Endothelial cell of umbilical vein (primary cell): ENCODE results near the gene SULF2. TPM values are rescaled to one million over a fixed set of nuclear protein-coding genes. Genes with fewer than 3 reads are reported as not detected.

Experiments used
- BruUV-seq: library from RNA; stranded (reverse); fragments of 400-500 nt; replicated peaks from 2 replicates; lab custom pipeline; 2021; lab: Mats Ljungman, UMichigan
- CTCF ChIA-PET: fragments of 300-600, 350-600 bp; sonication (Branson Sonifier 250); formaldehyde crosslinking; loops from one replicate; lab custom pipeline; 2021; ENCODE audit warnings: antibody characterized with exemption, inconsistent platforms; lab: Charles Lee
- POLR2A ChIA-PET: fragments of 300-600, 350-600 bp; sonication (Branson Sonifier 250); formaldehyde crosslinking; loops from one replicate; lab custom pipeline; 2021; ENCODE audit warnings: antibody characterized with exemption, inconsistent platforms; lab: Charles Lee
- DNase-seq: peaks from one replicate; pipeline ENCODE4 v3.0.0-alpha.2; 2011; ENCODE audit warnings: low read depth, low spot score
- FAIRE-seq: peaks from 2 replicates; lab custom pipeline; 2011; peaks lifted over from hg19 to GRCh38; lab: Jason Lieb, UNC
- H2AFZ ChIP-seq: 2 replicates; pipeline ENCODE4 v1.6.0; 2012; ENCODE audit warnings: low read depth, low read length, control low read depth, inconsistent platforms
- H3K27ac ChIP-seq: 2 replicates; pipeline ENCODE4 v1.5.1; 2011; ENCODE audit warnings: low read depth, mild to moderate bottlenecking, control low read depth, low read length, moderate library complexity; ENCODE audit not compliant: insufficient read depth
- H3K27me3 ChIP-seq, 2 experiments: 2 replicates each; pipeline versions ENCODE4 v1.6.0 to v1.6.1; 2011; ENCODE audit warnings: low read length in 2 of 2, mixed read lengths in 1 of 2; ENCODE audit not compliant: control insufficient read depth in 2 of 2, insufficient read depth in 2 of 2
- H3K36me3 ChIP-seq, 2 experiments: 2 replicates in 1 of 2; 3 replicates in 1 of 2; pipeline ENCODE4 v1.5.1; 2011; ENCODE audit warnings: low read length in 2 of 2, mild to moderate bottlenecking in 1 of 2, moderate library complexity in 1 of 2; ENCODE audit not compliant: control insufficient read depth in 2 of 2, insufficient read depth in 2 of 2; ENCODE audit errors: extremely low read depth in 1 of 2
- H3K4me1 ChIP-seq: 3 replicates; pipeline ENCODE4 v1.5.1; 2011; ENCODE audit warnings: mild to moderate bottlenecking, low read length; ENCODE audit not compliant: control insufficient read depth, insufficient read depth; ENCODE audit errors: extremely low read depth
- H3K4me2 ChIP-seq: 2 replicates; pipeline ENCODE4 v1.6.1; 2011; ENCODE audit warnings: low read length, control low read depth, mixed read lengths; ENCODE audit not compliant: insufficient read depth
- H3K4me3 ChIP-seq, 3 experiments: fragments of 200-600 bp in 1 of 3; sonication (generic), shearing (Covaris generic) in 1 of 3; replicated peaks in 1 of 3; 2 replicates each; pipeline ENCODE4 v1.5.1; 2011 to 2016; ENCODE audit warnings: control low read depth in 3 of 3, low read length in 3 of 3, mild to moderate bottlenecking in 2 of 3, inconsistent platforms in 1 of 3, low read depth in 1 of 3, moderate library complexity in 1 of 3; ENCODE audit not compliant: insufficient read depth in 1 of 3
- H3K79me2 ChIP-seq: 2 replicates; pipeline ENCODE4 v1.6.0; 2012; ENCODE audit warnings: low read length, inconsistent platforms; ENCODE audit not compliant: control insufficient read depth, insufficient read depth
- H3K9ac ChIP-seq: replicated peaks from 2 replicates; pipeline ENCODE3; 2011; ENCODE audit warnings: low read length, control low read depth; ENCODE audit not compliant: insufficient read depth; ENCODE audit errors: extremely low read depth
- H3K9me1 ChIP-seq: replicated peaks from 3 replicates; pipeline ENCODE4 v1.6.0; 2011; ENCODE audit warnings: mild to moderate bottlenecking, low read length; ENCODE audit not compliant: control insufficient read depth, insufficient read depth; ENCODE audit errors: extremely low read depth
- H3K9me3 ChIP-seq: replicated peaks from 2 replicates; pipeline ENCODE4 v1.5.1; 2012; ENCODE audit warnings: low read length, inconsistent platforms; ENCODE audit not compliant: control insufficient read depth, insufficient read depth
- H4K20me1 ChIP-seq: replicated peaks from 2 replicates; pipeline ENCODE3; 2011; ENCODE audit warnings: mild to moderate bottlenecking, low read length; ENCODE audit not compliant: control insufficient read depth, insufficient read depth; ENCODE audit errors: extremely low read depth
- EZH2 ChIP-seq: IDR thresholded peaks from 2 replicates; pipeline ENCODE4 v1.6.1; 2012; ENCODE audit warnings: borderline replicate concordance, low read depth, mild to moderate bottlenecking, moderate library complexity, low read length, inconsistent platforms; ENCODE audit not compliant: severe bottlenecking
- FOS ChIP-seq: IDR thresholded peaks from 2 replicates; pipeline ENCODE4 v1.6.1; 2011; ENCODE audit warnings: mild to moderate bottlenecking, low read length, moderate library complexity, borderline replicate concordance; ENCODE audit not compliant: insufficient read depth
- MAX ChIP-seq: IDR thresholded peaks from 2 replicates; pipeline ENCODE4 v1.6.1; 2011; ENCODE audit not compliant: insufficient read depth, insufficient read length
- POLR2AphosphoS5 ChIP-seq: IDR thresholded peaks from 2 replicates; pipeline ENCODE4 v1.6.1; 2012; ENCODE audit warnings: low read depth, mild to moderate bottlenecking, control low read depth, low read length, moderate library complexity; ENCODE audit not compliant: insufficient read depth
- dilution Hi-C: fragments of 300-500 bp; cut with MboI; formaldehyde crosslinking; loops from one replicate; pipeline ENCODE4 v1.15.0; 2019; ENCODE audit warnings: low sequenced_read_pairs; ENCODE audit not compliant: extremely low pct_ligation_motif_present
- intact Hi-C: fragments of 100-400 bp; cut with micrococcal nuclease; formaldehyde crosslinking; loops from one replicate; pipeline ENCODE4 v1.10.0; 2022
- polyA plus RNA-seq, 4 experiments: library from polyadenylated mRNA; depleted of rRNA in 3 of 4; stranded (reverse) in 3 of 4; unstranded in 1 of 4; fragments of >200 nt; gene quantifications; 2 replicates each; pipeline versions ENCODE4 v1.2.1 to v1.2.3, GENCODE V29; 2011 to 2012; ENCODE audit warnings: missing spikeins in 1 of 4
- total RNA-seq: library from RNA; stranded (reverse); gene quantifications from 2 replicates; pipeline ENCODE4 v1.2.3, GENCODE V29; 2021

The SULF2 gene
- total and polyA plus RNA-seq, 2 donors (not counting 3 experiments of a cell fraction or from before 2014, with no cell fraction given) = 58.5 to 160 TPM

- Histone ChIP-seq H3K9me1 (no peaks in the 10 kb centered on the region), H3K4me3 (no peak overlapping the region), H3K36me3 (no peaks in the 10 kb centered on the region), H3K27me3 (peaks cover 0 to 2% of the 10 kb centered on the region in 2 experiments), H2AFZ (no peak overlapping the region), H4K20me1 (no peaks in the 10 kb centered on the region), H3K27ac (no peak overlapping the region), H3K9me3 (no peaks in the 10 kb centered on the region), H3K4me2 (no peak overlapping the region), H3K4me1 (peaks cover 6% of the 10 kb centered on the region), H3K9ac (no peak overlapping the region), H3K79me2 (no peaks in the 10 kb centered on the region)
- BruUV-seq = no TSS peak
- FAIRE-seq (peak; percentile 70), DNase-seq (peak; percentile 66)
- intact Hi-C loops = loop anchor here (1.0 to 10.0 kb wide), 2 partner anchors 49 to 176 kb away; no protein-coding TSS in a partner anchor
- peak; percentile 36 for TF ChIP-seq POLR2AphosphoS5
- no peak for TF ChIP-seq EZH2
- ChIA-PET POLR2A (no interaction called here), CTCF (interaction anchor here (1.3 kb wide), 1 partner anchor 821 kb away, joined by 6 read pairs; no protein-coding TSS in a partner anchor)
- dilution Hi-C loops = no loop called here
Measured at GRCh38 chr20:47799116-47799715, 13.9 kb upstream of the SULF2 start.

GRCh38 chr20:47796971-47797370 lies 11.7 kb upstream of the SULF2 start:
- ChIA-PET POLR2A (no interaction called here), CTCF (interaction anchor here (1.7 kb wide), 1 partner anchor 11 kb away, joined by 7 read pairs; no protein-coding TSS in a partner anchor)
- no TSS peak for BruUV-seq
- peaks cover 0 to 2% of the 10 kb centered on the region in 2 experiments for H3K27me3 ChIP-seq
- H3K4me3 ChIP-seq = no peak overlapping the region
- H3K36me3 ChIP-seq = no peaks in the 10 kb centered on the region
- no peak overlapping the region for H3K9ac ChIP-seq
- no peaks in the 10 kb centered on the region for H3K9me1 ChIP-seq
- no peak overlapping the region for H3K4me2 ChIP-seq
- TF ChIP-seq FOS (no peak), MAX (no peak)
- no peaks in the 10 kb centered on the region for H3K79me2 ChIP-seq
- DNase-seq = no peak
- intact Hi-C loops (loop anchor here (10.0 kb wide), 1 partner anchor 178 kb away; no protein-coding TSS in a partner anchor), dilution Hi-C loops (no loop called here)
- no peaks in the 10 kb centered on the region for H3K9me3 ChIP-seq
- FAIRE-seq = no peak
- H3K4me1 ChIP-seq = peaks cover 6% of the 10 kb centered on the region
- H4K20me1 ChIP-seq = no peaks in the 10 kb centered on the region
- H2AFZ ChIP-seq = no peak overlapping the region
- H3K27ac ChIP-seq = no peak overlapping the region
